Ecto neural progenitor cell (in vitro differentiated cells): ENCODE results near the gene PARP12.
"Not testable (repeated sequence)": the region's sequence is repeated elsewhere in the genome, so short reads cannot be mapped to it uniquely, and the experiment has no call there.

ENCODE experiments used
- DNase-seq: peaks from one replicate; pipeline ENCODE4 v3.0.0-alpha.2; 2018; ENCODE audit warnings: low spot score

Gene PARP12

GRCh38 chr7:140062528-140063299 lies at the start of gene PARP12:
Gene PARP12, minus strand, starts transcription at chr7:140062951. Its CDS starts 104 bp downstream, at chr7:140062847.
- DNase-seq, result peak; percentile 71

GRCh38 chr7:140108777-140109176 lies 46.0 kb upstream of the PARP12 start:
- DNase-seq, result not testable (repeated sequence)

GRCh38 chr7:140096459-140096858 lies 33.7 kb upstream of the PARP12 start:
- no peak for DNase-seq

- DNase-seq, result no peak
These were observed 30.6 kb upstream of the PARP12 start for GRCh38 chr7:140093375-140093774.

- no peak for DNase-seq
These were observed 22.7 kb upstream of the PARP12 start for GRCh38 chr7:140085447-140085846.

GRCh38 chr7:140084972-140085371 lies 22.2 kb upstream of the PARP12 start:
- DNase-seq, result no peak

- no peak for DNase-seq
These were observed 21.4 kb upstream of the PARP12 start for GRCh38 chr7:140084142-140084655.

GRCh38 chr7:140082770-140083169 lies 20.0 kb upstream of the PARP12 start:
- no peak for DNase-seq

GRCh38 chr7:140081774-140082425 lies 19.1 kb upstream of the PARP12 start:
- DNase-seq, result no peak

GRCh38 chr7:140080919-140081318 lies 18.2 kb upstream of the PARP12 start:
- DNase-seq, result no peak

- DNase-seq, result peak; percentile 78
These were observed 16.4 kb upstream of the PARP12 start for GRCh38 chr7:140079121-140079536.

- no peak for DNase-seq
These were observed 15.6 kb upstream of the PARP12 start for GRCh38 chr7:140078392-140078791.

- no peak for DNase-seq
These were observed 12.0 kb upstream of the PARP12 start for GRCh38 chr7:140074780-140075179.

- no peak for DNase-seq
These were observed 7.8 kb upstream of the PARP12 start for GRCh38 chr7:140070546-140070945.

GRCh38 chr7:140069298-140069949 lies 6.7 kb upstream of the PARP12 start:
- DNase-seq, result no peak

- no peak for DNase-seq
These were observed 5.3 kb upstream of the PARP12 start for GRCh38 chr7:140068033-140068432.

GRCh38 chr7:140067052-140067451 lies 4.3 kb upstream of the PARP12 start:
- no peak for DNase-seq

- DNase-seq, result peak; percentile 56
These were observed 628 bp downstream of the PARP12 start for GRCh38 chr7:140062118-140062527.

- no peak for DNase-seq
These were observed 1.2 kb downstream of the PARP12 start for GRCh38 chr7:140061607-140061930.

GRCh38 chr7:140060788-140061606 lies 1.8 kb downstream of the PARP12 start:
- DNase-seq, result no peak

GRCh38 chr7:140060243-140060630 lies 2.5 kb downstream of the PARP12 start:
- no peak for DNase-seq
